ENCODE measurements around the gene IFT57.

- TF ChIP-seq POLR2AphosphoS5 (IDR thresholded peaks at IDR 0.05) (no peak), CTCF (IDR thresholded peaks at IDR 0.05) (no peak), POLR2A (IDR thresholded peaks at IDR 0.05) (no peak)
Observed at GRCh38 chr3:108137460-108137814, 84.8 kb downstream of the IFT57 start.

Measured in transverse colon (tissue), 4 donors.